PC-9 (cell line): ENCODE data around the gene GRID2IP.
A peak's percentile ranks its signal among the peaks of the same experiment; 100 is the strongest.

Source experiments
- EZH2 ChIP-seq: fragments of 200-600 bp; sonication (generic); IDR thresholded peaks from 2 replicates; pipeline ENCODE4 v1.8.0; 2017; ENCODE audit warnings: antibody characterized with exemption, low read depth
- TF ChIP-seq, protein P1 (sequence below): fragments of 200-600 bp; sonication (generic); conservative IDR thresholded peaks from 2 replicates; pipeline ENCODE4 v1.6.1; 2017; ENCODE audit warnings: mixed run types, antibody characterized with exemption, mild to moderate bottlenecking, moderate library complexity

DNA sequence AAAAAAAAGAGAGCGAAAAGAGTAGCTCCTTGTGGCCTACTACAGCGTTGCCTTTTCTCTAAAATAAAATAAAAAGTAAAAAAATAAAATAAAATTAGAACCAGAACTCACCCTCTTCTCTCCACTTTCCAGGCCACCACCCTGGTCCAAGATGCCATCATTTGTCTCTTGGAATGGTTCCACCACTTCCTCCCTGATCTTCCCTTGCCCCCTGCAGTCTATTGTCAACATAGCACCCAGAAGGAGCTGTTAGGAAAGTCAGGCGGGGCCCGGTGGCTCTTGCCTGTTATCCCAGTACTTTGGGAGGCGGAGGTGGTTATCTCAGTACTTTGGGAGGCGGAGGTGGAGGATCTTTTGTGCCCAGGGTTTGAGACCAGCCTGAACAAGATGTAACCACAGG lies 7.6 kb upstream of the GRID2IP start:
- TF ChIP-seq, protein P1, sequence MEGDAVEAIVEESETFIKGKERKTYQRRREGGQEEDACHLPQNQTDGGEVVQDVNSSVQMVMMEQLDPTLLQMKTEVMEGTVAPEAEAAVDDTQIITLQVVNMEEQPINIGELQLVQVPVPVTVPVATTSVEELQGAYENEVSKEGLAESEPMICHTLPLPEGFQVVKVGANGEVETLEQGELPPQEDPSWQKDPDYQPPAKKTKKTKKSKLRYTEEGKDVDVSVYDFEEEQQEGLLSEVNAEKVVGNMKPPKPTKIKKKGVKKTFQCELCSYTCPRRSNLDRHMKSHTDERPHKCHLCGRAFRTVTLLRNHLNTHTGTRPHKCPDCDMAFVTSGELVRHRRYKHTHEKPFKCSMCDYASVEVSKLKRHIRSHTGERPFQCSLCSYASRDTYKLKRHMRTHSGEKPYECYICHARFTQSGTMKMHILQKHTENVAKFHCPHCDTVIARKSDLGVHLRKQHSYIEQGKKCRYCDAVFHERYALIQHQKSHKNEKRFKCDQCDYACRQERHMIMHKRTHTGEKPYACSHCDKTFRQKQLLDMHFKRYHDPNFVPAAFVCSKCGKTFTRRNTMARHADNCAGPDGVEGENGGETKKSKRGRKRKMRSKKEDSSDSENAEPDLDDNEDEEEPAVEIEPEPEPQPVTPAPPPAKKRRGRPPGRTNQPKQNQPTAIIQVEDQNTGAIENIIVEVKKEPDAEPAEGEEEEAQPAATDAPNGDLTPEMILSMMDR = peak; percentile 60
- no peak for TF ChIP-seq EZH2
